HepG2 (cell line): ENCODE measurements around the gene TRIM15. TPM values are rescaled to one million over a fixed set of nuclear protein-coding genes. Genes with fewer than 3 reads are reported as not detected.

Experiments
- CTCF ChIP-seq: sonication (generic); formaldehyde crosslinking; IDR thresholded peaks from 2 replicates; pipeline ENCODE4 v1.5.0; 2020; ENCODE audit warnings: mild to moderate bottlenecking, missing genetic modification reagents, moderate library complexity
- DNMT3B ChIP-seq: conservative IDR thresholded peaks from 2 replicates; pipeline ENCODE4 v1.6.1; 2016; ENCODE audit warnings: missing biosample characterization, control low read depth
- HNF4G ChIP-seq, 2 experiments: sonication (generic) in 1 of 2; formaldehyde crosslinking in 1 of 2; IDR thresholded peaks; 2 replicates each; pipeline versions ENCODE4 v1.4.0 to v1.6.1; 2011 to 2020; ENCODE audit warnings: borderline replicate concordance in 2 of 2, low read depth in 2 of 2, mild to moderate bottlenecking in 2 of 2, low read length in 1 of 2, missing genetic modification reagents in 1 of 2, moderate library complexity in 1 of 2
- KDM3A ChIP-seq: IDR thresholded peaks from 2 replicates; pipeline ENCODE4 v1.6.1; 2018; ENCODE audit warnings: low read depth, missing compliant biosample characterization
- KLF15 ChIP-seq: sonication (generic); formaldehyde crosslinking; IDR thresholded peaks from 2 replicates; pipeline ENCODE4 v1.8.1; 2023; ENCODE audit warnings: borderline replicate concordance, mild to moderate bottlenecking, inconsistent platforms, missing genetic modification reagents, mixed read lengths
- KMT2B ChIP-seq: IDR thresholded peaks from 2 replicates; pipeline ENCODE4 v1.6.1; 2016; ENCODE audit warnings: missing genetic modification reagents, missing compliant biosample characterization
- LCORL ChIP-seq, 2 experiments: fragments of 450-650 bp in 1 of 2; sonication (generic) in 1 of 2; formaldehyde crosslinking in 1 of 2; IDR thresholded peaks; 2 replicates each; pipeline versions ENCODE4 v1.5.0 to v1.6.1; 2017 to 2020; ENCODE audit warnings: antibody characterized with exemption in 1 of 2, missing genetic modification reagents in 1 of 2
- MED13 ChIP-seq: sonication (generic); formaldehyde crosslinking; IDR thresholded peaks from 2 replicates; pipeline ENCODE4 v1.5.0; 2020; ENCODE audit warnings: missing genetic modification reagents
- NFIB ChIP-seq: sonication (generic); formaldehyde crosslinking; IDR thresholded peaks from 2 replicates; pipeline ENCODE4 v1.9.0; 2021; ENCODE audit warnings: missing genetic modification reagents, mild to moderate bottlenecking, borderline replicate concordance
- NKX3-1 ChIP-seq: sonication (generic); formaldehyde crosslinking; IDR thresholded peaks from 2 replicates; pipeline ENCODE4 v1.5.0; 2020; ENCODE audit warnings: missing genetic modification reagents
- RARA ChIP-seq: IDR thresholded peaks from 2 replicates; pipeline ENCODE4 v1.6.1; 2016; ENCODE audit warnings: missing genetic modification reagents, missing compliant biosample characterization
- RELA ChIP-seq: sonication (generic); formaldehyde crosslinking; IDR thresholded peaks from 2 replicates; pipeline ENCODE4 v1.4.0; 2020; ENCODE audit warnings: missing genetic modification reagents
- SNRNP70 ChIP-seq: fragments of 200-400 bp; formaldehyde crosslinking; IDR thresholded peaks from 2 replicates; pipeline ENCODE4 v1.6.1; 2017; ENCODE audit warnings: mild to moderate bottlenecking, low read depth, low read length, moderate library complexity
- SOX5 ChIP-seq: IDR thresholded peaks from 2 replicates; pipeline ENCODE4 v1.6.1; 2016; ENCODE audit warnings: borderline replicate concordance
- SP4 ChIP-seq: sonication (generic); formaldehyde crosslinking; IDR thresholded peaks from 2 replicates; pipeline ENCODE4 v1.8.1; 2023; ENCODE audit warnings: mild to moderate bottlenecking, missing genetic modification reagents
- SSRP1 ChIP-seq: IDR thresholded peaks from 2 replicates; pipeline ENCODE4 v1.6.1; 2016; ENCODE audit warnings: control low read depth
- STAG1 ChIP-seq: sonication (generic); formaldehyde crosslinking; IDR thresholded peaks from 2 replicates; pipeline ENCODE4 v1.4.0; 2020; ENCODE audit warnings: missing genetic modification reagents
- TAF1 ChIP-seq: sonication (generic); formaldehyde crosslinking; IDR thresholded peaks from 2 replicates; pipeline ENCODE4 v1.4.0; 2020; ENCODE audit warnings: missing genetic modification reagents
- TGIF2 ChIP-seq: IDR thresholded peaks from 2 replicates; pipeline ENCODE4 v1.6.1; 2016; ENCODE audit warnings: control low read depth, missing compliant biosample characterization
- ZFP62 ChIP-seq: sonication (generic); formaldehyde crosslinking; IDR thresholded peaks from 2 replicates; pipeline ENCODE4 v1.4.0; 2020; ENCODE audit warnings: missing genetic modification reagents
- ZKSCAN5 ChIP-seq: sonication (generic); formaldehyde crosslinking; IDR thresholded peaks from 2 replicates; pipeline ENCODE4 v1.5.1; 2020; ENCODE audit warnings: mild to moderate bottlenecking, missing genetic modification reagents
- ZNF337 ChIP-seq: sonication (generic); formaldehyde crosslinking; IDR thresholded peaks from 2 replicates; pipeline ENCODE4 v1.5.1; 2020; ENCODE audit warnings: missing genetic modification reagents, low read depth, mild to moderate bottlenecking, borderline replicate concordance
- ZNF605 ChIP-seq: sonication (generic); formaldehyde crosslinking; IDR thresholded peaks from 2 replicates; pipeline ENCODE4 v1.8.0; 2022; ENCODE audit warnings: mild to moderate bottlenecking, missing genetic modification reagents
- ZNF660 ChIP-seq: sonication (generic); formaldehyde crosslinking; IDR thresholded peaks from 2 replicates; pipeline ENCODE4 v1.5.1; 2020; ENCODE audit warnings: mild to moderate bottlenecking, low read depth, missing genetic modification reagents, borderline replicate concordance
- ZNF703 ChIP-seq: sonication (generic); formaldehyde crosslinking; IDR thresholded peaks from 2 replicates; pipeline ENCODE4 v1.5.1; 2020; ENCODE audit warnings: missing genetic modification reagents, mild to moderate bottlenecking, moderate library complexity, borderline replicate concordance
- ZNF761 ChIP-seq: sonication (generic); formaldehyde crosslinking; conservative IDR thresholded peaks from 2 replicates; pipeline ENCODE4 v1.4.0; 2020; ENCODE audit warnings: mild to moderate bottlenecking, missing genetic modification reagents
- ZNF772 ChIP-seq: sonication (generic); formaldehyde crosslinking; IDR thresholded peaks from 2 replicates; pipeline ENCODE4 v1.5.0; 2020; ENCODE audit warnings: mild to moderate bottlenecking, missing genetic modification reagents
- ZNF775 ChIP-seq: sonication (generic); formaldehyde crosslinking; IDR thresholded peaks from 2 replicates; pipeline ENCODE4 v1.4.0; 2020; ENCODE audit warnings: missing genetic modification reagents, mild to moderate bottlenecking, moderate library complexity, borderline replicate concordance
- ZNF782 ChIP-seq: sonication (generic); formaldehyde crosslinking; IDR thresholded peaks from 2 replicates; pipeline ENCODE4 v1.4.0; 2020; ENCODE audit warnings: missing genetic modification reagents, mild to moderate bottlenecking, borderline replicate concordance
- ZNF816 ChIP-seq: sonication (generic); formaldehyde crosslinking; IDR thresholded peaks from 2 replicates; pipeline ENCODE4 v1.8.0; 2022; ENCODE audit warnings: missing genetic modification reagents, mild to moderate bottlenecking, borderline replicate concordance
- polyA plus RNA-seq, 8 experiments: library from polyadenylated mRNA; depleted of rRNA in 3 of 8; stranded (reverse) in 7 of 8; unstranded in 1 of 8; fragments of >200 nt; fragmentation: Illumina TruSeq in 4 of 8; extraction: Trizol in 4 of 8; gene quantifications; 2 replicates each; pipeline versions ENCODE4 v1.2.1 to v1.2.3, GENCODE V29; 2011 to 2016; ENCODE audit warnings: low read depth in 4 of 8, missing spikeins in 1 of 8, mixed read lengths in 1 of 8; ENCODE audit not compliant: insufficient read depth in 1 of 8
- total RNA-seq, 5 experiments: library from RNA; depleted of rRNA; stranded (reverse); fragments of >200 nt; fragmentation: Illumina TruSeq; extraction: Trizol; gene quantifications; 2 replicates each; pipeline ENCODE4 v1.2.3, GENCODE V29; 2016; ENCODE audit warnings: low read depth in 1 of 5

Gene TRIM15
- total and polyA plus RNA-seq, 2 of the 13 experiments (the other 11 are each of a cell fraction or from before 2014, with no cell fraction given), result 35.1 to 38.2 TPM

GRCh38 chr6:30213957-30214656, 50.8 kb downstream of the TRIM15 start (continued):
- TF ChIP-seq ZNF337 (CRISPR knock-in tag), result no peak
- TF ChIP-seq SSRP1, result peak; percentile 40; the same call in 1 of the 2 replicates
- TF ChIP-seq ZNF703 (CRISPR knock-in tag), result peak; percentile 18; the same call in 1 of the 2 replicates
- TF ChIP-seq SP4, result peak; percentile 86
- peak; percentile 50; the same call in 1 of the 2 replicates for TF ChIP-seq SOX5 (CRISPR knock-in tag)
- TF ChIP-seq DNMT3B, result peak; percentile 95
- peak; percentile 22; the same call in 1 of the 2 replicates for TF ChIP-seq CTCF (CRISPR knock-in tag)
- peak; percentile 96 for TF ChIP-seq TAF1 (CRISPR knock-in tag)
- no peak for TF ChIP-seq ZNF660 (CRISPR knock-in tag)
- TF ChIP-seq KMT2B (CRISPR knock-in tag), result peak; percentile 85
- TF ChIP-seq ZNF782 (CRISPR knock-in tag), result no peak
- TF ChIP-seq ZNF605, result no peak
- TF ChIP-seq SNRNP70, result no peak
- peak; percentile 74 for TF ChIP-seq RARA
- TF ChIP-seq KDM3A (CRISPR knock-in tag), result peak; percentile 89; the same call in 1 of the 2 replicates
- TF ChIP-seq NKX3-1 (CRISPR knock-in tag), result peak; percentile 91
- no peak; the same call in 1 of the 2 replicates for TF ChIP-seq HNF4G (IDR thresholded peaks at IDR 0.05; ENCODE audit: borderline replicate concordance, low read depth, low read length)
- TF ChIP-seq HNF4G (CRISPR knock-in tag; IDR thresholded peaks at IDR 0.05; ENCODE audit: borderline replicate concordance, low read depth), result no peak; the same call in 1 of the 2 replicates
- TF ChIP-seq LCORL (IDR thresholded peaks at IDR 0.05), result no peak
- TF ChIP-seq LCORL (CRISPR knock-in tag; IDR thresholded peaks at IDR 0.05), result peak; percentile 87
- 0 out of 2 replicates have a peak, but pooled peaks have one; percentile 29 for TF ChIP-seq KLF15 (CRISPR knock-in tag)
- no peak for TF ChIP-seq RELA (CRISPR knock-in tag)
- TF ChIP-seq ZNF816 (CRISPR knock-in tag), result peak; percentile 19; the same call in 1 of the 2 replicates
- TF ChIP-seq STAG1 (CRISPR knock-in tag), result peak; percentile 15; the same call in 1 of the 2 replicates
- TF ChIP-seq MED13 (CRISPR knock-in tag), result peak; percentile 80
- TF ChIP-seq ZKSCAN5, result no peak
- TF ChIP-seq TGIF2 (CRISPR knock-in tag), result peak; percentile 86
- 0 out of 2 replicates have a peak, but pooled peaks have one; percentile 37 for TF ChIP-seq ZNF761
- peak; percentile 86 for TF ChIP-seq ZNF772 (CRISPR knock-in tag)
- TF ChIP-seq NFIB (CRISPR knock-in tag), result no peak
- TF ChIP-seq ZNF775 (CRISPR knock-in tag), result 0 out of 2 replicates have a peak, but pooled peaks have one; percentile 23
- 0 out of 2 replicates have a peak, but pooled peaks have one; percentile 45 for TF ChIP-seq ZFP62
